HepG2 (cell line): ENCODE measurements around the gene KIN. TPM values are rescaled to one million over a fixed set of nuclear protein-coding genes. Genes with fewer than 3 reads are reported as not detected.

Experiments
- AGO2 ChIP-seq: fragments of 200-400 bp; formaldehyde crosslinking; optimal IDR thresholded peaks from 2 replicates; pipeline ENCODE3; 2017; ENCODE audit warnings: mild to moderate bottlenecking, low read depth, low read length, moderate library complexity
- ARID4A ChIP-seq: sonication (generic); formaldehyde crosslinking; IDR thresholded peaks from 2 replicates; pipeline ENCODE4 v1.5.0; 2020; ENCODE audit warnings: mild to moderate bottlenecking, missing genetic modification reagents, borderline replicate concordance
- ATF7-NPFF ChIP-seq: sonication (generic); formaldehyde crosslinking; IDR thresholded peaks from 2 replicates; pipeline ENCODE4 v1.8.1; 2023; ENCODE audit warnings: mild to moderate bottlenecking, low read depth, missing genetic modification reagents, moderate library complexity
- EP300 ChIP-seq, 3 experiments: sonication (generic) in 1 of 3; formaldehyde crosslinking in 1 of 3; IDR thresholded peaks; 2 replicates each; pipeline versions ENCODE4 v1.5.1 to v1.6.1; 2011 to 2020; ENCODE audit warnings: low read depth in 2 of 3, low read length in 2 of 3, borderline replicate concordance in 1 of 3, improper control_type of control experiment in 1 of 3, mild to moderate bottlenecking in 1 of 3, missing genetic modification reagents in 1 of 3, moderate library complexity in 1 of 3
- KDM5A ChIP-seq: fragments of 200-600 bp; sonication (generic); IDR thresholded peaks from 2 replicates; pipeline ENCODE4 v1.7.0; 2018; ENCODE audit warnings: antibody characterized with exemption, mild to moderate bottlenecking, low read length, borderline replicate concordance
- KLF9 ChIP-seq: IDR thresholded peaks from 2 replicates; pipeline ENCODE4 v1.6.1; 2016; ENCODE audit warnings: low read depth
- NCOA5 ChIP-seq: sonication (generic); formaldehyde crosslinking; IDR thresholded peaks from 2 replicates; pipeline ENCODE4 v1.4.0; 2020; ENCODE audit warnings: missing genetic modification reagents
- THRA ChIP-seq: sonication (generic); formaldehyde crosslinking; IDR thresholded peaks from 2 replicates; pipeline ENCODE4 v1.4.0; 2020; ENCODE audit warnings: missing genetic modification reagents, borderline replicate concordance
- UBTF ChIP-seq: sonication (generic); formaldehyde crosslinking; IDR thresholded peaks from 2 replicates; pipeline ENCODE4 v1.4.0; 2020; ENCODE audit warnings: mild to moderate bottlenecking, missing genetic modification reagents
- ZBTB46 ChIP-seq: sonication (generic); formaldehyde crosslinking; IDR thresholded peaks from 2 replicates; pipeline ENCODE4 v1.4.0; 2020; ENCODE audit warnings: mild to moderate bottlenecking, missing genetic modification reagents, borderline replicate concordance
- ZC3H4 ChIP-seq: sonication (generic); formaldehyde crosslinking; IDR thresholded peaks from 2 replicates; pipeline ENCODE4 v1.4.0; 2020; ENCODE audit warnings: missing genetic modification reagents, borderline replicate concordance
- ZNF205 ChIP-seq: IDR thresholded peaks from 2 replicates; pipeline ENCODE4 v1.6.1; 2018; ENCODE audit warnings: missing biosample characterization, missing genetic modification reagents
- ZNF432 ChIP-seq: sonication (generic); formaldehyde crosslinking; IDR thresholded peaks from 2 replicates; pipeline ENCODE4 v1.5.0; 2020; ENCODE audit warnings: missing genetic modification reagents, mild to moderate bottlenecking, borderline replicate concordance
- ZNF543 ChIP-seq: sonication (generic); formaldehyde crosslinking; IDR thresholded peaks from 2 replicates; pipeline ENCODE4 v1.4.0; 2020; ENCODE audit warnings: mild to moderate bottlenecking, missing genetic modification reagents
- ZNF572 ChIP-seq: sonication (generic); formaldehyde crosslinking; IDR thresholded peaks from 2 replicates; pipeline ENCODE4 v1.5.1; 2020; ENCODE audit warnings: mild to moderate bottlenecking, missing genetic modification reagents
- ZNF746 ChIP-seq: sonication (generic); formaldehyde crosslinking; IDR thresholded peaks from 2 replicates; pipeline ENCODE4 v1.8.0; 2022; ENCODE audit warnings: mild to moderate bottlenecking, missing genetic modification reagents
- ZNF768 ChIP-seq: sonication (generic); formaldehyde crosslinking; IDR thresholded peaks from 2 replicates; pipeline ENCODE4 v1.4.0; 2020; ENCODE audit warnings: missing genetic modification reagents
- ZNF772 ChIP-seq: sonication (generic); formaldehyde crosslinking; IDR thresholded peaks from 2 replicates; pipeline ENCODE4 v1.5.0; 2020; ENCODE audit warnings: mild to moderate bottlenecking, missing genetic modification reagents
- ZSCAN20 ChIP-seq: sonication (generic); formaldehyde crosslinking; IDR thresholded peaks from 2 replicates; pipeline ENCODE4 v1.4.0; 2020; ENCODE audit warnings: missing genetic modification reagents, mild to moderate bottlenecking, borderline replicate concordance
- polyA plus RNA-seq, 8 experiments: library from polyadenylated mRNA; depleted of rRNA in 3 of 8; stranded (reverse) in 7 of 8; unstranded in 1 of 8; fragments of >200 nt; fragmentation: Illumina TruSeq in 4 of 8; extraction: Trizol in 4 of 8; gene quantifications; 2 replicates each; pipeline versions ENCODE4 v1.2.1 to v1.2.3, GENCODE V29; 2011 to 2016; ENCODE audit warnings: low read depth in 4 of 8, missing spikeins in 1 of 8, mixed read lengths in 1 of 8; ENCODE audit not compliant: insufficient read depth in 1 of 8
- total RNA-seq, 5 experiments: library from RNA; depleted of rRNA; stranded (reverse); fragments of >200 nt; fragmentation: Illumina TruSeq; extraction: Trizol; gene quantifications; 2 replicates each; pipeline ENCODE4 v1.2.3, GENCODE V29; 2016; ENCODE audit warnings: low read depth in 1 of 5

Gene KIN
- total and polyA plus RNA-seq, 2 of the 13 experiments (the other 11 are each of a cell fraction or from before 2014, with no cell fraction given): 4.9 to 23.2 TPM

- TF ChIP-seq ARID4A (CRISPR knock-in tag): peak; percentile 8; the same call in 1 of the 2 replicates
- peak; percentile 44 for TF ChIP-seq AGO2
- TF ChIP-seq UBTF (CRISPR knock-in tag): no peak
- TF ChIP-seq ZSCAN20: no peak
- no peak for TF ChIP-seq ZNF205
- TF ChIP-seq ZNF543 (CRISPR knock-in tag): no peak
- TF ChIP-seq ZC3H4 (CRISPR knock-in tag): peak; percentile 90; the same call in 1 of the 2 replicates
- TF ChIP-seq KDM5A: 0 out of 2 replicates have a peak, but pooled peaks have one; percentile 2
- TF ChIP-seq THRA (CRISPR knock-in tag): no peak
- no peak for TF ChIP-seq ZNF768 (CRISPR knock-in tag)
- TF ChIP-seq ZNF746 (CRISPR knock-in tag): no peak
- no peak for TF ChIP-seq ATF7-NPFF (CRISPR knock-in tag)
- TF ChIP-seq ZNF432 (CRISPR knock-in tag): no peak
- TF ChIP-seq EP300 (IDR thresholded peaks at IDR 0.05; ENCODE audit: low read depth in 2 of 2, low read length in 2 of 2): 0 out of 4 replicates have a peak, but pooled peaks of 1 of the 2 experiments have one; percentile 3
- no peak for TF ChIP-seq EP300 (CRISPR knock-in tag; IDR thresholded peaks at IDR 0.05; ENCODE audit: borderline replicate concordance)
- no peak for TF ChIP-seq NCOA5 (CRISPR knock-in tag)
- 0 out of 2 replicates have a peak, but pooled peaks have one; percentile 16 for TF ChIP-seq KLF9 (CRISPR knock-in tag)
- no peak for TF ChIP-seq ZNF572
- no peak for TF ChIP-seq ZBTB46
- no peak for TF ChIP-seq ZNF772 (CRISPR knock-in tag)
These were observed 81.2 kb downstream of the KIN start (continued) for GRCh38 chr10:7706534-7707073.
